Transverse colon (tissue), 4 donors: ENCODE measurements around the gene MYRIP. TPM values are rescaled to one million over a fixed set of nuclear protein-coding genes. Genes with fewer than 3 reads are reported as not detected.

Experiments
- DNase-seq: peaks from one replicate; pipeline ENCODE4 v3.0.0-alpha.2; 2019
- H3K27ac ChIP-seq, 4 donors: fragments of 200-600 bp; sonication (generic); 2 replicates each; pipeline ENCODE4 v1.5.1; 2016 to 2018; ENCODE audit warnings: inconsistent platforms in 4 of 4
- H3K27me3 ChIP-seq: fragments of 200-600 bp; sonication (generic); 2 replicates; pipeline ENCODE4 v1.5.1; 2017; ENCODE audit warnings: inconsistent platforms
- H3K36me3 ChIP-seq, 4 donors: fragments of 200-600 bp; sonication (generic); 2 replicates each; pipeline ENCODE4 v1.5.1; 2017 to 2019; ENCODE audit warnings: inconsistent platforms in 4 of 4
- H3K4me1 ChIP-seq, 4 donors: fragments of 200-600 bp; sonication (generic); 2 replicates each; pipeline ENCODE4 v1.5.1; 2017 to 2020; ENCODE audit warnings: inconsistent platforms in 4 of 4
- H3K4me3 ChIP-seq, 4 donors: fragments of 200-600 bp; sonication (generic); 1 replicate in 1 of 4; 2 replicates in 3 of 4; pipeline versions ENCODE4 v1.5.1 to v1.6.1; 2017 to 2019; ENCODE audit warnings: inconsistent platforms in 4 of 4
- H3K9me3 ChIP-seq, 2 donors: fragments of 200-600 bp; sonication (generic); 2 replicates each; pipeline ENCODE4 v1.5.1; 2017 to 2019; ENCODE audit warnings: inconsistent platforms in 2 of 2
- CTCF ChIP-seq, 5 experiments: fragments of 200-600 bp in 3 of 5; fragments of 450-650 bp in 2 of 5; sonication (generic) in 3 of 5; IDR thresholded peaks; 1 replicate in 2 of 5; 2 replicates in 3 of 5; pipeline ENCODE4 v1.5.1; 2016 to 2017; ENCODE audit warnings: antibody characterized with exemption in 5 of 5, inconsistent platforms in 3 of 5, mild to moderate bottlenecking in 2 of 5, moderate library complexity in 1 of 5
- EP300 ChIP-seq: sonication (generic); formaldehyde crosslinking; IDR thresholded peaks from one replicate; pipeline ENCODE4 v1.6.1; 2017; ENCODE audit warnings: antibody characterized with exemption, low read depth
- POLR2A ChIP-seq: fragments of 450-650 bp; IDR thresholded peaks from one replicate; pipeline ENCODE4 v1.6.1; 2016; ENCODE audit warnings: antibody characterized with exemption, mild to moderate bottlenecking, moderate library complexity
- POLR2AphosphoS5 ChIP-seq, 3 donors: sonication (generic); formaldehyde crosslinking; IDR thresholded peaks; one replicate each; pipeline ENCODE4 v1.6.1; 2016; ENCODE audit warnings: antibody characterized with exemption in 3 of 3
- WGBS, 2 donors: methylation state at CpG; one replicate each; pipeline ENCODE4 v1.1.5; 2018; ENCODE audit warnings: low coverage in 1 of 2; 5-methylcytosine and 5-hydroxymethylcytosine counted together
- in situ Hi-C, 4 donors: fragments of 200-750 bp; cut with MboI; loops; one replicate each; pipeline versions ENCODE4 v1.15.0 to v1.15.1; 2017; ENCODE audit warnings: low sequenced_read_pairs in 3 of 4, low pct_ligation_motif_present in 1 of 4, low pct_unique_long_range_greater_than_20kb in 1 of 4
- intact Hi-C: fragments of 100-400 bp; cut with DNase I; formaldehyde crosslinking; loops from one replicate; pipeline ENCODE4 v1.15.1; 2023; ENCODE audit warnings: low total_unique reads
- total RNA-seq, 4 donors: library from RNA; depleted of rRNA; stranded (reverse); fragments of >200 nt; gene quantifications; one replicate each; pipeline ENCODE4 v1.1.0, GENCODE V29; 2016

The MYRIP gene
- total RNA-seq, 4 donors from 2014 or later: 2.6 to 19.7 (median 5.4) TPM

- TF ChIP-seq POLR2A (no peak), CTCF (IDR thresholded peaks at IDR 0.05) (no peak), EP300 (no peak), POLR2AphosphoS5 (IDR thresholded peaks at IDR 0.05) (no peak)
- no peak overlapping the region for H3K27ac ChIP-seq
- H3K4me1 ChIP-seq: no peaks in the 10 kb centered on the region
- no peak for DNase-seq
- intact Hi-C loops: no loop called here
- WGBS, 2 donors: 56 to 77% methylated on average over 2 to 9 of the region's 9 CpGs
- in situ Hi-C loops: no loop called here
- H3K27me3 ChIP-seq: no peaks in the 10 kb centered on the region
- H3K4me3 ChIP-seq: no peak overlapping the region
- peaks cover 0 to 5% of the 10 kb centered on the region in 2 donors for H3K9me3 ChIP-seq
- no peaks in the 10 kb centered on the region for H3K36me3 ChIP-seq
Measured at GRCh38 chr3:40097131-40098117, 288.0 kb downstream of the MYRIP start.

- H3K4me1 ChIP-seq: no peaks in the 10 kb centered on the region
- DNase-seq: no peak
- no peak overlapping the region for H3K27ac ChIP-seq
- no peaks in the 10 kb centered on the region for H3K36me3 ChIP-seq
- intact Hi-C loops: no loop called here
- in situ Hi-C loops: no loop called here
- no peak overlapping the region for H3K4me3 ChIP-seq
- TF ChIP-seq EP300 (no peak), POLR2AphosphoS5 (IDR thresholded peaks at IDR 0.05) (no peak), POLR2A (no peak), CTCF (IDR thresholded peaks at IDR 0.05) (no peak)
- peaks cover 0 to 5% of the 10 kb centered on the region in 2 donors for H3K9me3 ChIP-seq
- H3K27me3 ChIP-seq: no peaks in the 10 kb centered on the region
Measured at GRCh38 chr3:40098261-40098759, 288.9 kb downstream of the MYRIP start.

GRCh38 chr3:40099871-40100270, 290.5 kb downstream of the MYRIP start:
- H3K27me3 ChIP-seq: no peaks in the 10 kb centered on the region
- H3K36me3 ChIP-seq: no peaks in the 10 kb centered on the region
- no peak overlapping the region for H3K4me3 ChIP-seq
- H3K9me3 ChIP-seq: peaks cover 0 to 5% of the 10 kb centered on the region in 2 donors
- in situ Hi-C loops (no loop called here), intact Hi-C loops (no loop called here)
- DNase-seq: no peak
- TF ChIP-seq POLR2A (no peak), CTCF (IDR thresholded peaks at IDR 0.05) (no peak), EP300 (no peak), POLR2AphosphoS5 (IDR thresholded peaks at IDR 0.05) (no peak)
- H3K4me1 ChIP-seq: no peaks in the 10 kb centered on the region
- H3K27ac ChIP-seq: no peak overlapping the region
- WGBS, 2 donors: 84 to 92% methylated on average over 4 to 7 of the region's 7 CpGs

GRCh38 chr3:40102182-40102581, 292.8 kb downstream of the MYRIP start:
- peaks cover 0 to 5% of the 10 kb centered on the region in 2 donors for H3K9me3 ChIP-seq
- intact Hi-C loops: no loop called here
- no peak for DNase-seq
- H3K4me1 ChIP-seq: no peaks in the 10 kb centered on the region
- no peaks in the 10 kb centered on the region for H3K36me3 ChIP-seq
- no peak for TF ChIP-seq POLR2A
- TF ChIP-seq POLR2AphosphoS5 (IDR thresholded peaks at IDR 0.05): no peak
- no peak for TF ChIP-seq CTCF (IDR thresholded peaks at IDR 0.05)
- TF ChIP-seq EP300: no peak
- H3K4me3 ChIP-seq: no peak overlapping the region
- H3K27ac ChIP-seq: no peak overlapping the region
- in situ Hi-C loops: no loop called here
- no peaks in the 10 kb centered on the region for H3K27me3 ChIP-seq
